H9 (cell line): ENCODE results near the gene GMPR2. TPM values are rescaled to one million over a fixed set of nuclear protein-coding genes. Genes with fewer than 3 reads are reported as not detected.

Source experiments
- DNase-seq: peaks from one replicate; pipeline ENCODE4 v3.0.0-alpha.2; 2017
- H2AFZ ChIP-seq: one replicate; pipeline ENCODE4 v1.6.1; 2013; ENCODE audit warnings: mild to moderate bottlenecking, low read length, control low read depth, moderate library complexity
- H2AK5ac ChIP-seq: 2 replicates; pipeline ENCODE4 v1.6.1; 2013; ENCODE audit warnings: low read length, control low read depth, mixed read lengths; ENCODE audit not compliant: insufficient read length
- H2BK120ac ChIP-seq: one replicate; pipeline ENCODE4 v1.6.1; 2013; ENCODE audit warnings: low read depth, mild to moderate bottlenecking, low read length, control low read depth, inconsistent platforms; ENCODE audit not compliant: poor library complexity, severe bottlenecking
- H2BK12ac ChIP-seq: 2 replicates; pipeline ENCODE4 v1.6.1; 2013; ENCODE audit warnings: low read length, control low read depth, mixed read lengths, low read depth; ENCODE audit not compliant: insufficient read length
- H2BK15ac ChIP-seq: 2 replicates; pipeline ENCODE4 v1.6.1; 2013; ENCODE audit warnings: low read depth, low read length, control low read depth
- H2BK20ac ChIP-seq: one replicate; pipeline ENCODE4 v1.6.1; 2013; ENCODE audit warnings: low read depth, mild to moderate bottlenecking, low read length, control low read depth, inconsistent platforms; ENCODE audit not compliant: poor library complexity, severe bottlenecking
- H2BK5ac ChIP-seq: 2 replicates; pipeline ENCODE4 v1.6.1; 2013; ENCODE audit warnings: low read length, control low read depth, mixed read lengths; ENCODE audit not compliant: insufficient read length
- H3K14ac ChIP-seq: 2 replicates; pipeline ENCODE4 v1.6.1; 2013; ENCODE audit warnings: low read length, control low read depth; ENCODE audit not compliant: insufficient read depth
- H3K18ac ChIP-seq: 2 replicates; pipeline ENCODE4 v1.6.1; 2013; ENCODE audit warnings: low read depth, mild to moderate bottlenecking, mixed read lengths, low read length, control low read depth; ENCODE audit not compliant: insufficient read length
- H3K23ac ChIP-seq: 2 replicates; pipeline ENCODE4 v1.6.1; 2013; ENCODE audit warnings: low read length, control low read depth, mixed read lengths, low read depth; ENCODE audit not compliant: insufficient read length
- H3K23me2 ChIP-seq: 2 replicates; pipeline ENCODE4 v1.6.1; 2013; ENCODE audit warnings: low read depth, mild to moderate bottlenecking, mixed read lengths, low read length, control low read depth; ENCODE audit not compliant: insufficient read length, poor library complexity, severe bottlenecking
- H3K27ac ChIP-seq: 2 replicates; pipeline ENCODE4 v1.5.1; 2013; ENCODE audit warnings: low read length, control low read depth, mixed read lengths, low read depth; ENCODE audit not compliant: insufficient read length
- H3K27me3 ChIP-seq: 2 replicates; pipeline ENCODE4 v1.6.1; 2013; ENCODE audit warnings: low read length, control low read depth, inconsistent platforms; ENCODE audit not compliant: insufficient read depth
- H3K4ac ChIP-seq: 2 replicates; pipeline ENCODE4 v1.6.1; 2013; ENCODE audit warnings: low read depth, mild to moderate bottlenecking, control low read depth, inconsistent platforms, low read length, moderate library complexity
- H3K4me1 ChIP-seq: 2 replicates; pipeline ENCODE4 v1.6.1; 2013; ENCODE audit warnings: low read length, control low read depth, inconsistent platforms; ENCODE audit not compliant: insufficient read depth
- H3K4me2 ChIP-seq: 2 replicates; pipeline ENCODE4 v1.6.1; 2013; ENCODE audit warnings: low read length, control low read depth, mixed read lengths; ENCODE audit not compliant: insufficient read length, insufficient read depth
- H3K56ac ChIP-seq: 2 replicates; pipeline ENCODE4 v1.6.1; 2013; ENCODE audit warnings: low read depth, mild to moderate bottlenecking, mixed read lengths, low read length, control low read depth; ENCODE audit not compliant: insufficient read length
- H3K79me1 ChIP-seq: 2 replicates; pipeline ENCODE4 v1.6.1; 2013; ENCODE audit warnings: low read depth, mild to moderate bottlenecking, moderate library complexity, low read length, control low read depth, inconsistent platforms; ENCODE audit not compliant: insufficient read depth, poor library complexity, severe bottlenecking
- H3K79me2 ChIP-seq: 2 replicates; pipeline ENCODE4 v1.6.1; 2013; ENCODE audit warnings: low read length, control low read depth, inconsistent platforms; ENCODE audit not compliant: insufficient read depth
- H3K9ac ChIP-seq: 2 replicates; pipeline ENCODE4 v1.6.1; 2013; ENCODE audit warnings: low read length, control low read depth, mixed read lengths; ENCODE audit not compliant: insufficient read length; ENCODE audit errors: extremely low read depth
- H3K9me3 ChIP-seq: one replicate; pipeline ENCODE4 v1.6.1; 2013; ENCODE audit warnings: low read depth, low read length, inconsistent platforms; ENCODE audit not compliant: control insufficient read depth
- H3T11ph ChIP-seq: one replicate; pipeline ENCODE4 v1.6.1; 2013; ENCODE audit warnings: mild to moderate bottlenecking, low read length, control low read depth, inconsistent platforms
- H4K20me1 ChIP-seq: one replicate; pipeline ENCODE4 v1.6.1; 2013; ENCODE audit not compliant: control insufficient read depth, insufficient read length, insufficient read depth
- H4K5ac ChIP-seq: 2 replicates; pipeline ENCODE4 v1.6.1; 2013; ENCODE audit warnings: low read depth, mild to moderate bottlenecking, mixed read lengths, low read length, control low read depth; ENCODE audit not compliant: insufficient read length
- H4K8ac ChIP-seq: replicated peaks from 2 replicates; pipeline ENCODE4 v1.6.1; 2013; ENCODE audit warnings: low read length, control low read depth, mixed read lengths, low read depth; ENCODE audit not compliant: insufficient read length
- H4K91ac ChIP-seq: 2 replicates; pipeline ENCODE4 v1.6.1; 2013; ENCODE audit warnings: low read depth, mild to moderate bottlenecking, moderate library complexity, mixed read lengths, low read length, control low read depth; ENCODE audit not compliant: insufficient read length
- H3K27ac Mint-ChIP-seq, 3 experiments: 2 replicates in 2 of 3; 3 replicates in 1 of 3; pipeline ENCODE4 v1.8.0; 2020 to 2021; ENCODE audit warnings: mixed read lengths in 3 of 3, mild to moderate bottlenecking in 1 of 3, moderate library complexity in 1 of 3
- H3K27me3 Mint-ChIP-seq: 2 replicates; pipeline ENCODE4 v1.8.0; 2021; ENCODE audit warnings: low read depth, mild to moderate bottlenecking, moderate library complexity, mixed read lengths
- H3K36me3 Mint-ChIP-seq, 3 experiments: 2 replicates in 2 of 3; 3 replicates in 1 of 3; pipeline ENCODE4 v1.8.0; 2020 to 2021; ENCODE audit warnings: low read depth in 3 of 3, mixed read lengths in 3 of 3; ENCODE audit not compliant: insufficient read depth in 1 of 3
- H3K4me1 Mint-ChIP-seq, 2 experiments: 2 replicates each; pipeline ENCODE4 v1.8.0; 2020; ENCODE audit warnings: mixed read lengths in 2 of 2
- H3K4me3 Mint-ChIP-seq, 2 experiments: 2 replicates in 1 of 2; 3 replicates in 1 of 2; pipeline ENCODE4 v1.8.0; 2020 to 2021; ENCODE audit warnings: mild to moderate bottlenecking in 2 of 2, mixed read lengths in 2 of 2, moderate library complexity in 1 of 2
- H3K9me3 Mint-ChIP-seq, 2 experiments: 2 replicates in 1 of 2; 3 replicates in 1 of 2; pipeline ENCODE4 v1.8.0; 2020; ENCODE audit warnings: mild to moderate bottlenecking in 2 of 2, mixed read lengths in 2 of 2, moderate library complexity in 1 of 2
- WGBS: extraction: QIAGEN DNeasy Blood & Tissue Kit; methylation state at CpG from one replicate; pipeline ENCODE4 v1.1.7; 2013; ENCODE audit warnings: missing lambda C conversion rate, low lambda C conversion rate, mixed read lengths; ENCODE audit not compliant: insufficient read length; ENCODE audit errors: extremely low coverage; 5-methylcytosine and 5-hydroxymethylcytosine counted together
- total RNA-seq: library from RNA; stranded (reverse); gene quantifications from 2 replicates; pipeline ENCODE4 v1.2.1, GENCODE V29; 2021
- TF ChIP-seq, protein P1 (sequence below): fragments of 200-600 bp; sonication (generic); conservative IDR thresholded peaks from 3 replicates; pipeline ENCODE4 v1.8.0; 2021; ENCODE audit warnings: antibody characterized with exemption, mild to moderate bottlenecking

The GMPR2 gene
- total RNA-seq, 1 experiment from 2014 or later: 84.7 TPM

DNA sequence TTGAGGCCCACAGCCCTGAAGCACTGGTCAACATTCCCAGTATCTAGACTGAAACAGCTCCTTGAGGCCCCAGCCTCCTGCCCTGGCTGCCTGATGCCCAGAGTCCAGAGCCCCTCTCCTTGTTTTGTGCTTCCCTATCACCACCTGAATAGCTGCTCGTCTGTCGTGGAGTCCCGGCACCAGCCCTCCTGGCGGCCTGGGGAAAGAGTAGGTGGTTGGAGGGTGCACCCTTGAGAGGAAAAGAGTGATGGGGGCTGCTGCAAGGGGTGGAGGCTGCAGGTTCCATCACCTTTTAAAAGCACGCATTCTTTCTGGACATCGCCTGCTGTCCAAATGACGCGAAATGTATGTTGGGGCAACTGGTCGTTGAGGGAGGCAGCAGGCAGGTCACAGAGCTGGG lies 35.5 kb downstream of the GMPR2 start:
- no peak overlapping the region for H2AK5ac ChIP-seq
- H3K27me3 Mint-ChIP-seq: no peaks in the 10 kb centered on the region
- H2BK120ac ChIP-seq: no peak overlapping the region
- no peak overlapping the region for H4K5ac ChIP-seq
- no peak overlapping the region for H2BK20ac ChIP-seq
- H3K4ac ChIP-seq: no peak overlapping the region
- no peak overlapping the region for H2BK12ac ChIP-seq
- H2BK5ac ChIP-seq: no peak overlapping the region
- no CpG with 5 or more reads among the region's 9 CpGs for WGBS
- H4K91ac ChIP-seq: no peak overlapping the region
- H3K23me2 ChIP-seq: peaks cover 8% of the 10 kb centered on the region
- peaks cover 3 to 21% (median 14%) of the 10 kb centered on the region in 3 experiments; a peak in 5 of 7 replicates for H3K36me3 Mint-ChIP-seq
- no peak overlapping the region for H3K4me2 ChIP-seq
- H3K9me3 ChIP-seq: no peaks in the 10 kb centered on the region
- H4K8ac ChIP-seq: no peak overlapping the region
- no peak overlapping the region for H3K9ac ChIP-seq
- no peak overlapping the region for H3K14ac ChIP-seq
- no peak for DNase-seq
- no peaks in the 10 kb centered on the region for H3K79me1 ChIP-seq
- no peak overlapping the region for H3K27ac ChIP-seq
- no peak overlapping the region for H3K18ac ChIP-seq
- H3K79me2 ChIP-seq: no peaks in the 10 kb centered on the region
- H3K56ac ChIP-seq: no peak overlapping the region
- TF ChIP-seq, protein P1, sequence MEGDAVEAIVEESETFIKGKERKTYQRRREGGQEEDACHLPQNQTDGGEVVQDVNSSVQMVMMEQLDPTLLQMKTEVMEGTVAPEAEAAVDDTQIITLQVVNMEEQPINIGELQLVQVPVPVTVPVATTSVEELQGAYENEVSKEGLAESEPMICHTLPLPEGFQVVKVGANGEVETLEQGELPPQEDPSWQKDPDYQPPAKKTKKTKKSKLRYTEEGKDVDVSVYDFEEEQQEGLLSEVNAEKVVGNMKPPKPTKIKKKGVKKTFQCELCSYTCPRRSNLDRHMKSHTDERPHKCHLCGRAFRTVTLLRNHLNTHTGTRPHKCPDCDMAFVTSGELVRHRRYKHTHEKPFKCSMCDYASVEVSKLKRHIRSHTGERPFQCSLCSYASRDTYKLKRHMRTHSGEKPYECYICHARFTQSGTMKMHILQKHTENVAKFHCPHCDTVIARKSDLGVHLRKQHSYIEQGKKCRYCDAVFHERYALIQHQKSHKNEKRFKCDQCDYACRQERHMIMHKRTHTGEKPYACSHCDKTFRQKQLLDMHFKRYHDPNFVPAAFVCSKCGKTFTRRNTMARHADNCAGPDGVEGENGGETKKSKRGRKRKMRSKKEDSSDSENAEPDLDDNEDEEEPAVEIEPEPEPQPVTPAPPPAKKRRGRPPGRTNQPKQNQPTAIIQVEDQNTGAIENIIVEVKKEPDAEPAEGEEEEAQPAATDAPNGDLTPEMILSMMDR: no peak
- H3K27ac Mint-ChIP-seq: no peak overlapping the region
- no peak overlapping the region for H3K23ac ChIP-seq
- H3T11ph ChIP-seq: no peak overlapping the region
- no peak overlapping the region for H2AFZ ChIP-seq
- H4K20me1 ChIP-seq: no peaks in the 10 kb centered on the region
- no peak overlapping the region for H2BK15ac ChIP-seq
- peaks cover 4 to 12% of the 10 kb centered on the region in 2 experiments for H3K4me1 Mint-ChIP-seq
- no peaks in the 10 kb centered on the region for H3K27me3 ChIP-seq
- H3K4me1 ChIP-seq: no peaks in the 10 kb centered on the region
- no peak overlapping the region for H3K4me3 Mint-ChIP-seq
- no peaks in the 10 kb centered on the region for H3K9me3 Mint-ChIP-seq
